Breast epithelium (tissue), 4 donors: ENCODE measurements around the gene OR2B6. TPM values are rescaled to one million over a fixed set of nuclear protein-coding genes. Genes with fewer than 3 reads are reported as not detected.
"Not testable (repeated sequence)": the region's sequence is repeated elsewhere in the genome, so short reads cannot be mapped to it uniquely, and the experiment has no call there.

Experiments used
- DNase-seq, 2 donors: peaks; one replicate each; pipeline ENCODE4 v3.0.0-alpha.2; 2019; ENCODE audit warnings: low spot score in 2 of 2
- H3K27ac ChIP-seq, 2 donors: fragments of 200-600 bp; sonication (generic) in 1 of 2; one replicate each; pipeline ENCODE4 v1.5.1; 2016 to 2019; ENCODE audit warnings: mild to moderate bottlenecking in 1 of 2
- H3K27me3 ChIP-seq, 2 donors: fragments of 200-600 bp; sonication (generic) in 1 of 2; one replicate each; pipeline versions ENCODE4 v1.5.1 to v1.6.0; 2017 to 2019; ENCODE audit warnings: control low read depth in 1 of 2, mild to moderate bottlenecking in 1 of 2
- H3K36me3 ChIP-seq: fragments of 200-600 bp; one replicate; pipeline ENCODE4 v1.5.1; 2019
- H3K4me1 ChIP-seq, 2 donors: fragments of 200-600 bp; sonication (generic); one replicate each; pipeline ENCODE4 v1.5.1; 2016 to 2019; ENCODE audit warnings: control low read depth in 1 of 2
- H3K4me3 ChIP-seq, 3 donors: fragments of 200-600 bp; sonication (generic); 1 replicate in 2 of 3; 2 replicates in 1 of 3; pipeline ENCODE4 v1.5.1; 2016 to 2019; ENCODE audit warnings: mild to moderate bottlenecking in 3 of 3, moderate library complexity in 2 of 3
- H3K9me3 ChIP-seq, 2 donors: fragments of 200-600 bp; sonication (generic) in 1 of 2; one replicate each; pipeline ENCODE4 v1.5.1; 2016 to 2019; ENCODE audit warnings: control low read depth in 1 of 2
- POLR2A ChIP-seq: fragments of 450-650 bp; IDR thresholded peaks from one replicate; pipeline ENCODE4 v1.6.1; 2016; ENCODE audit warnings: antibody characterized with exemption, mild to moderate bottlenecking, moderate library complexity
- POLR2AphosphoS5 ChIP-seq, 3 donors: sonication (generic); formaldehyde crosslinking; IDR thresholded peaks; one replicate each; pipeline ENCODE4 v1.6.1; 2017; ENCODE audit warnings: antibody characterized with exemption in 3 of 3
- intact Hi-C: fragments of 100-400 bp; cut with DNase I; formaldehyde crosslinking; loops from one replicate; pipeline ENCODE4 v1.15.1; 2023; ENCODE audit warnings: low total_unique reads
- total RNA-seq, 3 donors: library from RNA; depleted of rRNA; stranded (reverse); fragments of >200 nt; gene quantifications; one replicate each; pipeline ENCODE4 v1.1.0, GENCODE V29; 2016
- TF ChIP-seq, protein P1 (sequence below), 3 donors: fragments of 450-650 bp; IDR thresholded peaks; one replicate each; pipeline ENCODE4 v1.5.1; 2016 to 2017; ENCODE audit warnings: antibody characterized with exemption in 3 of 3, mild to moderate bottlenecking in 3 of 3, moderate library complexity in 3 of 3

Gene OR2B6
- total RNA-seq, 3 donors from 2014 or later = not detected

DNA sequence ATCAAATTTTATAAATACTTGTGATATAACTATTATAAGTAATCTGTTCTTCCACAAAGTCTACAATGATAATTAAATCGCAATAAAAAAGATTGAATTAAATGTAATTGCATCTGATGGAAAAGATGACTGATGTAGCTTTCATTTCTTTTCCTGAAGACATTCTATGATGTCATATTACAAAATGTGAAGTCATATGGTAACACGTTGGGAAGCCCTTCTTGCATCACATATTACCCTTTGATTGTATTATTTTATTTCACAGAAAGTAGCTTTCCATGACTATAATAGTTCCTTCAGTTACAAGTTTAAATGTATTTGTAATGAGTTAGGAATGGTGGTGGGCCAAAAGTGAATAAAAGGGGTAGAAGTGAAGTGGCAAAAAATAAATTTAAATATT lies 25.8 kb upstream of the OR2B6 start:
- no peak for TF ChIP-seq POLR2A
- TF ChIP-seq, protein P1, sequence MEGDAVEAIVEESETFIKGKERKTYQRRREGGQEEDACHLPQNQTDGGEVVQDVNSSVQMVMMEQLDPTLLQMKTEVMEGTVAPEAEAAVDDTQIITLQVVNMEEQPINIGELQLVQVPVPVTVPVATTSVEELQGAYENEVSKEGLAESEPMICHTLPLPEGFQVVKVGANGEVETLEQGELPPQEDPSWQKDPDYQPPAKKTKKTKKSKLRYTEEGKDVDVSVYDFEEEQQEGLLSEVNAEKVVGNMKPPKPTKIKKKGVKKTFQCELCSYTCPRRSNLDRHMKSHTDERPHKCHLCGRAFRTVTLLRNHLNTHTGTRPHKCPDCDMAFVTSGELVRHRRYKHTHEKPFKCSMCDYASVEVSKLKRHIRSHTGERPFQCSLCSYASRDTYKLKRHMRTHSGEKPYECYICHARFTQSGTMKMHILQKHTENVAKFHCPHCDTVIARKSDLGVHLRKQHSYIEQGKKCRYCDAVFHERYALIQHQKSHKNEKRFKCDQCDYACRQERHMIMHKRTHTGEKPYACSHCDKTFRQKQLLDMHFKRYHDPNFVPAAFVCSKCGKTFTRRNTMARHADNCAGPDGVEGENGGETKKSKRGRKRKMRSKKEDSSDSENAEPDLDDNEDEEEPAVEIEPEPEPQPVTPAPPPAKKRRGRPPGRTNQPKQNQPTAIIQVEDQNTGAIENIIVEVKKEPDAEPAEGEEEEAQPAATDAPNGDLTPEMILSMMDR (IDR thresholded peaks at IDR 0.05) = no peak
- no peak for TF ChIP-seq POLR2AphosphoS5 (IDR thresholded peaks at IDR 0.05)
- H3K27me3 ChIP-seq = no peaks in the 10 kb centered on the region
- H3K4me3 ChIP-seq = no peak overlapping the region
- H3K27ac ChIP-seq = no peak overlapping the region
- peaks cover 0 to 9% of the 10 kb centered on the region in 2 donors for H3K9me3 ChIP-seq
- DNase-seq = no peak
- intact Hi-C loops = no loop called here
- no peaks in the 10 kb centered on the region for H3K4me1 ChIP-seq
- H3K36me3 ChIP-seq = no peaks in the 10 kb centered on the region

DNA sequence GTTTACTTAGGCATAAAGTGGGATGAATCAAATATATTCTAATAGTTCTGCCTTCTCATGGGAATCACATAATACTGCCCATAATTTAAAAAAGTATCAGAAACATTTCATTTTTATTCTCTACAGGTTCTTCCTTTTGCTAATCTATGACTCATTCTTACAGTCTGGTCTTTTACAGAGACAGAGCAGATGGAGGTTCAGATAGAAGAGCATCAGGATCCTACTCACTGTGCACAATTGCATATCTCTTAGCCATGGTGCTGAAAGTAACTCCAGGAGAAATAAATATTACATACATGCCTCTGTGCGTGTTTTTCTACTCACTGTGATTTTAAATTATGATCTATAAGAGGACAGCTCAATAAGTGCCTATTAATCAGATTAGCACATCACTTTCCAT lies 16.3 kb upstream of the OR2B6 start:
- no peaks in the 10 kb centered on the region for H3K36me3 ChIP-seq
- intact Hi-C loops = no loop called here
- H3K9me3 ChIP-seq = no peaks in the 10 kb centered on the region
- no peak for TF ChIP-seq POLR2AphosphoS5 (IDR thresholded peaks at IDR 0.05)
- TF ChIP-seq, protein P1 (IDR thresholded peaks at IDR 0.05) = no peak
- no peak for TF ChIP-seq POLR2A
- no peak overlapping the region for H3K27ac ChIP-seq
- DNase-seq = no peak
- H3K4me3 ChIP-seq = no peak overlapping the region
- no peaks in the 10 kb centered on the region for H3K4me1 ChIP-seq
- peaks cover 0 to 10% of the 10 kb centered on the region in 2 donors for H3K27me3 ChIP-seq

DNA sequence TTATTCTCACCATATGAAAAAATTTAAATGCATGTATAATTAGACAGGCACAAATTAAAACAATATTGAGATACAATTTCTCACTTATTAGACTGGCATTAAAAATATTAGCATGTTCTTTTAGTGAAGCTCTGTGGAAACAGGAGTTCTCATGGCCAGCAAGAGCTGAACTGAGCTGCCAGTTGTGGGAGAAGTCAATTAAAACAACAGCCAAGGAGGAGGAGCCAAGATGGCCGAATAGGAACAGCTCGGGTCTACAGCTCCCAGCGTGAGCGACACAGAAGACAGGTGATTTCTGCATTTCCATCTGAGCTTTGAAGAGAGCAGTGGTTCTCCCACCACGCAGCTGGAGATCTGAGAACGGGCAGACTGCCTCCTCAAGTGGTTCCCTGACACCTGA lies 14.0 kb upstream of the OR2B6 start:
- intact Hi-C loops = not testable (repeated sequence)

DNA sequence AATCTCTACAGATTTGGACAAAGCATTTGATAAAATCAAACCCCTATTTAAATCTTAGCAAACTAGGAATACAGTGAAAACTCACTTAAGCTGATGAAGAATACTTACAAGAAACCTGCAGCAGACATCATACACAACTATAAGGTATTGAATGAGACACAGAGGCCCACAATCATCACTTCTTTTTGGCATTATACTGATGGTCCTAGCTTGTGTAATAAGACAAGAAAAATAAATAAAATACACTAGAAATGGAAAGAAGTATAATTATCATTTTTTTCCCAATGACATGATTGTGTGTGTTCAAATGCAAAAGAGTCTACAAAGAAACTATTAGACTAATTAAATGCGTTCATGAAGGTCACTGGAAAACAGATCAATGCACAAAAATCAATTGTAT lies 8.8 kb upstream of the OR2B6 start:
- Histone ChIP-seq H3K36me3 (no peaks in the 10 kb centered on the region), H3K4me3 (no peak overlapping the region), H3K27ac (no peak overlapping the region)

More for the DNA sequence above, 14.0 kb upstream of the OR2B6 start:
- not testable (repeated sequence) for H3K27me3 ChIP-seq, DNase-seq, H3K9me3 ChIP-seq, H3K36me3 ChIP-seq, H3K4me1 ChIP-seq, H3K4me3 ChIP-seq, H3K27ac ChIP-seq

DNA sequence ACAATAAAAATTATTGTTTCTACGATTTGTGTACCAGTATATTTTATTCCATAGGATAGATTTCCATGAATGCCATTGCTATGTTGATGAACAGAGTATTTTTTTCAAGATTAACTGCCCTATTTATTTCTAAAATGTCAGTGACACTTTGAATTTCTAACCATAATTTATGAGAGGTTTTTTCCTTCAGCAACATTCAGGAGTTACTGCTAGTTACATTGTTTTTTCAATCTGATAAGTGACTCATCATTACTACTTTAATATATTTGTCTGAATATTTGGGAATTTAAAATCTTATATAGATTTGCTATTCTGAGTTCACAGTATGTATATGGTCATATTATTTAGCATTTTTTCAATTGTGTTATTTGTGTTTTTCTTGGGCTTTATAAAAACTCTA lies 6.0 kb upstream of the OR2B6 start:
- H3K4me1 ChIP-seq = no peaks in the 10 kb centered on the region
- TF ChIP-seq, protein P1 (IDR thresholded peaks at IDR 0.05) = no peak
- TF ChIP-seq POLR2A = no peak
- TF ChIP-seq POLR2AphosphoS5 (IDR thresholded peaks at IDR 0.05) = no peak
- intact Hi-C loops = no loop called here
- peaks cover 0 to 4% of the 10 kb centered on the region in 2 donors for H3K27me3 ChIP-seq
- H3K36me3 ChIP-seq = no peaks in the 10 kb centered on the region
- no peak overlapping the region for H3K4me3 ChIP-seq
- no peak overlapping the region for H3K27ac ChIP-seq
- no peak for DNase-seq
- H3K9me3 ChIP-seq = no peaks in the 10 kb centered on the region

More for the DNA sequence above, 8.8 kb upstream of the OR2B6 start:
- TF ChIP-seq POLR2A (no peak), POLR2AphosphoS5 (IDR thresholded peaks at IDR 0.05) (no peak)
- TF ChIP-seq, protein P1 (IDR thresholded peaks at IDR 0.05) = no peak
- no peak for DNase-seq
- intact Hi-C loops = no loop called here
- H3K4me1 ChIP-seq = no peaks in the 10 kb centered on the region
- no peaks in the 10 kb centered on the region for H3K9me3 ChIP-seq
- peaks cover 0 to 4% of the 10 kb centered on the region in 2 donors for H3K27me3 ChIP-seq

DNA sequence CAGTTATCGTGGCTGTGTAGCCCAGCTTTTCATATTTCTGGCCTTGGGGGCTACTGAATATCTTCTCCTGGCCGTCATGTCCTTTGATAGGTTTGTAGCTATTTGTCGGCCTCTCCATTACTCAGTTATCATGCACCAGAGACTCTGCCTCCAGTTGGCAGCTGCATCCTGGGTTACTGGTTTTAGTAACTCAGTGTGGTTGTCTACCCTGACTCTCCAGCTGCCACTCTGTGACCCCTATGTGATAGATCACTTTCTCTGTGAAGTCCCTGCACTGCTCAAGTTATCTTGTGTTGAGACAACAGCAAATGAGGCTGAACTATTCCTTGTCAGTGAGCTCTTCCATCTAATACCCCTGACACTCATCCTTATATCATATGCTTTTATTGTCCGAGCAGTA lies 475 bp downstream of the OR2B6 start:
- H3K36me3 ChIP-seq = no peaks in the 10 kb centered on the region
- TF ChIP-seq POLR2AphosphoS5 (IDR thresholded peaks at IDR 0.05) (no peak), POLR2A (no peak)
- TF ChIP-seq, protein P1 (IDR thresholded peaks at IDR 0.05) = no peak
- H3K27ac ChIP-seq = no peak overlapping the region
- no peak for DNase-seq
- intact Hi-C loops = no loop called here
- no peaks in the 10 kb centered on the region for H3K27me3 ChIP-seq
- H3K4me1 ChIP-seq = no peaks in the 10 kb centered on the region
- no peak overlapping the region for H3K4me3 ChIP-seq
- no peaks in the 10 kb centered on the region for H3K9me3 ChIP-seq
